Activated naive CD8-positive, alpha-beta T cell treated with anti-CD3 and anti-CD28 coated beads, Interleukin-2, amount 10 ng/mL, durations not matched to agents 7 days and 5 days (primary cell): ENCODE measurements around the gene GBA3. TPM values are rescaled to one million over a fixed set of nuclear protein-coding genes. Genes with fewer than 3 reads are reported as not detected.

Source experiments
- ATAC-seq: fragments of 150-1000 bp; cut with Tn5 transposase; one replicate; pipeline ENCODE4 v1.10.0; 2021; ENCODE audit warnings: low read depth, moderate library complexity
- POLR2A ChIA-PET: fragments of 350-600 bp; sonication (Branson Sonifier 250); formaldehyde crosslinking; loops from one replicate; lab custom pipeline; 2021; ENCODE audit warnings: antibody characterized with exemption; lab: Charles Lee
- DNase-seq: peaks from one replicate; pipeline ENCODE4 v3.0.0; 2021
- H3K27ac Mint-ChIP-seq: one replicate; pipeline ENCODE4 v1.8.0; 2022; ENCODE audit warnings: mild to moderate bottlenecking, mixed read lengths
- H3K27me3 Mint-ChIP-seq: one replicate; pipeline ENCODE4 v1.8.0; 2022; ENCODE audit warnings: mild to moderate bottlenecking, moderate library complexity, mixed read lengths
- H3K36me3 Mint-ChIP-seq: one replicate; pipeline ENCODE4 v1.8.0; 2021; ENCODE audit warnings: mild to moderate bottlenecking, mixed read lengths
- H3K4me1 Mint-ChIP-seq: one replicate; pipeline ENCODE4 v1.8.0; 2021; ENCODE audit warnings: mixed read lengths
- H3K4me3 Mint-ChIP-seq: one replicate; pipeline ENCODE4 v1.8.0; 2022; ENCODE audit warnings: mild to moderate bottlenecking, moderate library complexity, mixed read lengths
- H3K9me3 Mint-ChIP-seq: one replicate; pipeline ENCODE4 v1.8.0; 2021; ENCODE audit warnings: mixed read lengths
- total RNA-seq, 2 experiments: library from RNA; stranded (reverse); gene quantifications; one replicate each; pipeline ENCODE4 v1.2.3, GENCODE V29; 2021

GBA3 gene
- total RNA-seq, 2 experiments from 2014 or later = not detected

DNA sequence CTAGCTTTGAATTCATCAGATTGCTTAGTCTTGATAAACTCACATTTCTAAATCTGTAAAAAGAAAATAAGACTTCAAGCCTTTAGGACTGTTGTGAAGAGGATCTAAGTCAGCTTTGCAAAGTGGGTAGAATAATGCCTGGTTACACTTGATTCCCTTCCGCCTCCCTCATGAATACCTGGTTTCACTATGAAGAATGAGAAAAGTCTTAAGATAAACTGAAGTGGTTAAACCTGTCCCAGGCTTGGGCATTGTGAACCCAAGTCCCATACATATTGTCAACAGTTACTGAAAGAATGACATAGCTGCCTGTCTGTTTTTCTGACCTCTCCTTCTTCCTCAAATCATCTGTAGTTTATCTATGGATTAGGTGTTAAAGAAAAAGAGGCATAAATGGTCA, 16.7 kb upstream of the GBA3 start:
- ATAC-seq = no peak
- Mint-ChIP-seq H3K27ac (no peak overlapping the region), H3K27me3 (no peaks in the 10 kb centered on the region), H3K4me3 (no peak overlapping the region), H3K9me3 (peaks cover 3% of the 10 kb centered on the region), H3K4me1 (peaks cover 24% of the 10 kb centered on the region), H3K36me3 (peaks cover 1% of the 10 kb centered on the region)
- no peak for DNase-seq
- POLR2A ChIA-PET = no interaction called here

DNA sequence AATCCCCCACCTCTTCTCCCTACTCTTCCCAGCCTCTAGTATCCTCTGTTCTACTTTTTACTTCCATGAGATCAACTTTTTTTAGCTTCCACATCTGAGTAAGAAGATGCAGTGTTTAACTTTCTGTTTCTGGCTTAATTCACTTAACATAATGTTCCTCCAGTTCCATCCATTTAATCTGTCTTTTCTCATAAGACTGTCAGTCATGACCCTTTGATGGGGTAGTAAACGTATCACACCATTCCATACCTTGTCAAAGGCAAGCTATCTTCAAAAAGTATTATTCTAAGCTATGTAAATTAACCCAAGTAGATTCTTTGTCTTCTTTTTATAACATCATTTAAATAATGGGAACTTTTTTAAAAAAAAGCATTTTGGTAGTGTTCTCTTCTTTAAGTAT, 15.0 kb upstream of the GBA3 start:
- H3K27ac Mint-ChIP-seq = no peak overlapping the region
- DNase-seq = no peak
- H3K4me1 Mint-ChIP-seq = peaks cover 18% of the 10 kb centered on the region
- no peak overlapping the region for H3K4me3 Mint-ChIP-seq
- POLR2A ChIA-PET = no interaction called here
- H3K9me3 Mint-ChIP-seq = peaks cover 3% of the 10 kb centered on the region
- H3K27me3 Mint-ChIP-seq = no peaks in the 10 kb centered on the region
- no peak for ATAC-seq
- H3K36me3 Mint-ChIP-seq = peaks cover 1% of the 10 kb centered on the region

DNA sequence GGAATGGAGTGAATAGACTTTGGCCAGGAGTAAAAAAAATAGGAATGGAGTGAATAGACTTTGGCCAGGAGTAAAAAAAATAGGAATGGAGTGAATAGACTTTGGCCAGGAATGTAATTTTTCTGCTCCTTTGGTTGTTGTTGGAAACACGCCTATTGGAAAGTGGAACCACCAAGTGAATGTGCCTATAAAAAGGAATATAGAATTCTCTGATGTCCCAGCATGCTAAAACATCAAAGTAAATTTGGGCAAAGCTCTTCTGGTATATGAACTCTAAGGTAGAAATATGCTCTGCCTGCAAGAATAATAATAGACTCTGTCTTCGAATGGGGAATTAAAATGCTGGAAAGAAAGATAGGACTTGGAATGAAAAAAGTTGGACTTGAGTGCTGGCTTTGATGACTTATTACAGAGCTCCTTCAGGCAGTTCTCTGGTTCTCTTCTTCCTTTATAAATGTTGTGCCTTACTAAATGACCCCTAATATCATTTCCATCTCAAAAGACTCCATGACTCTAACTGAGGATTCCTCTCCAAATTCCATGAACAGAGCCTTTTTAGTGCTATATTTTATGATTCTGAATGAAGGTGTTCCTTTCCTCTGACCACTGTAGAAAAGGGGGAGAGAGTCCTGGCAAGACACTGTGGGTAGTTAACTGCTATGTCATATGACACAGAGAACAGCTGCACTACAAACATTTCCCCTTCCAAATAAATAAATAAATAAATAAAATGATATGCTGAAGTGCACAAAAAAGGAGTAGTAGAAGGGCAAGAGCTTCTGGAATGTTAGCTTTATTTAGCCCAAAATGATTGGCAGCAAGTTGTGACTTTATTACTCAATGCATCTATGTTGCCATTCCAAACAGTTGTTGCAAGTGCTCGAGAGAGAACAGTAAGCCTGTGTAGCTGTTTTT, 13.5 kb upstream of the GBA3 start:
- Mint-ChIP-seq H3K27me3 (no peaks in the 10 kb centered on the region), H3K36me3 (no peaks in the 10 kb centered on the region), H3K27ac (no peak overlapping the region), H3K4me3 (no peak overlapping the region), H3K4me1 (peaks cover 13% of the 10 kb centered on the region), H3K9me3 (peaks cover 3% of the 10 kb centered on the region)
- POLR2A ChIA-PET = no interaction called here
- no peak for ATAC-seq
- DNase-seq = no peak

DNA sequence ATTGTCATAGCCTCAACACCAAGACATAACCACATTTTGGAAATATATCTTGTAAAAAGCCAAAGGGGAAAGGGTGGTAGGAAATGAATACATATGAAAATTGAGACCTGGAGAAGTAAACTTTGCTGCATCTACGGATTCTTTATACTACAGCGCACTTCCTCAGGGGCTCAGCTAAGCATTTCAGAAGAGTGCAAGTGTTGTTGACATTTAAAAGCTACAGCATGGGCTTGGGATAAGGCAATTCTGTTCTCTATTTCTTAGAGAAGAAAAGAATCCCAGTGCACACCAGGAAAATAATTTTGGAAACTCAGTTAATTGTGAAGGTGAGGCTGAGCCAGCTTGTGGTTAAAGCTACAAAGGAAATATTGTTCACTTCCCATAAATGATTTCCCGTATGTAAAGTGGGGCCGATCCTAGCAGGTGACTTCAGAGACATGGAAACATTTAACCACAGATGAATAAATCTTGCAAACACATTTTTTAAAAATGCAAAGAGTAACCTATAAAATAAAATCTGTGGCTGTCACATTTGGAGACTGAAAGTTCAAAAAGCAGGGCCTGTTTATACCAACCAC, 12.6 kb upstream of the GBA3 start:
- POLR2A ChIA-PET = no interaction called here
- no peak overlapping the region for H3K4me3 Mint-ChIP-seq
- H3K9me3 Mint-ChIP-seq = peaks cover 3% of the 10 kb centered on the region
- H3K27ac Mint-ChIP-seq = no peak overlapping the region
- peaks cover 13% of the 10 kb centered on the region for H3K4me1 Mint-ChIP-seq
- ATAC-seq = no peak
- H3K27me3 Mint-ChIP-seq = no peaks in the 10 kb centered on the region
- no peak for DNase-seq
- no peaks in the 10 kb centered on the region for H3K36me3 Mint-ChIP-seq

DNA sequence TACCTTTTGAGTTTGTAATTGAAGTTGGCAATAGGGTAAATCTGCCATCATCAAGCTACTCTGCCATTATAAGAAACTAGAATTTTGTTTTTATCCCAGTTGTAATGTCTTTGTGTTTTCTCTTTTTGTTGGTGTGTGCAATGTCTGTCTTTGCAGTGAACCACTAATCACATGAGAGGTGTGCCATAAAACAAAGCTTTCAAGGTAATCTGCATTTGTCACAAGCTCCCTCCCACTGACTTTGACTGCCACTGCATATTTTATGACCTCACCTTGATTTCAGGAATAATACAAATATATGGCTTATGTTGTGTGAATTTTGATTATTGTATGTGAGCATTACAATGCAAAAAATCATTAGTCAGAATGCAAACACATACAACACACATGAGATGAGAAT, 9.0 kb upstream of the GBA3 start:
- Mint-ChIP-seq H3K4me3 (no peak overlapping the region), H3K36me3 (no peaks in the 10 kb centered on the region), H3K9me3 (no peaks in the 10 kb centered on the region), H3K4me1 (no peaks in the 10 kb centered on the region), H3K27me3 (no peaks in the 10 kb centered on the region), H3K27ac (no peak overlapping the region)
- DNase-seq (no peak), ATAC-seq (no peak)
- POLR2A ChIA-PET = no interaction called here

DNA sequence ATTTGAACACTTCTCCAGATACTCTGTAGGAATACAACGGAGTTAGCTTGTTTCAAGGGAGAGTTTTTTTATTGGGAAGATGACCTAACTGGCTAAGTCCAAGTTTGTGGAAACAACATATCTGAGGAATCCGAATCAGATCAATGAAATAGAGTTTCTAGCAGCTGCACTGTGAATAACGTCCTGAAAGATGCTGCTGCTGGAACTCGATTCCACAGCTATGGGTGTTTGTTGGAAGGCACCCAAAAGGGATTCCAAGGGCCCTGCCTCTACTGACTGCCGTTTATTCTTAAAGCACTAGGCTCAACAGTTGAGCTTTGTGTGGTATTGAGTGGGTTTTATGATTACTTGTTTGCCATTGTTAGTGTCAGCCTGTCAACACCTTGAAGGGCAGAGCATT, 6.6 kb upstream of the GBA3 start:
- Mint-ChIP-seq H3K4me1 (peaks cover 5% of the 10 kb centered on the region), H3K27ac (no peak overlapping the region), H3K4me3 (no peak overlapping the region), H3K27me3 (no peaks in the 10 kb centered on the region), H3K9me3 (no peaks in the 10 kb centered on the region), H3K36me3 (no peaks in the 10 kb centered on the region)
- DNase-seq = no peak
- ATAC-seq = no peak
- POLR2A ChIA-PET = no interaction called here

DNA sequence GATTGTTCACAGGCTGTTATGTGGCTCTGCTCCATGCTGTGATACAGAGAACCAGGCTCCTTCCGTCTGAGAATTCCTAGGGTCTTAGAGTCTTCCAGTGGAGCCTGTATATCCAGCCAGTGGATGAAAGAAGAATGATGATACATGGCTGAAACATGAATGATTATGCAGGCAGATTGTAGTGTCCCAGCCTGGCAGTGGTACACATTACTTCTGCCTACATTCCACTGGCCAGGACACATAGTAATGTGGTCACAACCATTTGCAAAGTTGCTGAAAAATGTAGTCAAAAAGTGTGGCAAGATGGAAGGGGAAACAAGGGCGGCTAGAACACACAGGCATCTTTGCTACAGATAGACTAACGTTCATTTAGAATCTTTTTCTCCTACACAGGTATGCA, 4.5 kb upstream of the GBA3 start:
- no peak for ATAC-seq
- Mint-ChIP-seq H3K27ac (no peak overlapping the region), H3K4me3 (no peak overlapping the region), H3K27me3 (peaks cover 2% of the 10 kb centered on the region), H3K36me3 (no peaks in the 10 kb centered on the region), H3K4me1 (peaks cover 5% of the 10 kb centered on the region), H3K9me3 (no peaks in the 10 kb centered on the region)
- DNase-seq = no peak
- POLR2A ChIA-PET = no interaction called here

DNA sequence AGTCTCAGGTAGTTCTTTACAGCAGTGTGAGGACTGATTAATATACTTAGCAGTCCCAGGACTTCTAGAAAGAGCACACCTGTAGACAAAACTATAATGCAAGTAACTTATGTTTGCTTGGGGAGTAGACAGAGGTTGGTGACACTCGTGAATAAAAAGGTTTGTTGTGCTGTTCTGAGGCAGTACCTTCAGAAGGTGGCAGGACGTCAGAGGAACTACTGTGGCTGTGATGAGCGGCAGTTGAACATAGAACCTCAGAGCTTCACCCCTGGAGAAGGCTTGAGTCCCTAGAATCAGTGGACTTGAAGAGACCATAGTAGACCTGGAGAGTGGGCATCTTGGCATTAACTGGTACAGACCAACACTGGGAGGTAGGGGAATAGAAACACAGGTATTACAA, 3.3 kb upstream of the GBA3 start:
- Mint-ChIP-seq H3K4me1 (peaks cover 5% of the 10 kb centered on the region), H3K4me3 (no peak overlapping the region), H3K9me3 (no peaks in the 10 kb centered on the region), H3K27ac (no peak overlapping the region), H3K36me3 (no peaks in the 10 kb centered on the region), H3K27me3 (peaks cover 5% of the 10 kb centered on the region)
- POLR2A ChIA-PET = no interaction called here
- no peak for DNase-seq
- no peak for ATAC-seq

DNA sequence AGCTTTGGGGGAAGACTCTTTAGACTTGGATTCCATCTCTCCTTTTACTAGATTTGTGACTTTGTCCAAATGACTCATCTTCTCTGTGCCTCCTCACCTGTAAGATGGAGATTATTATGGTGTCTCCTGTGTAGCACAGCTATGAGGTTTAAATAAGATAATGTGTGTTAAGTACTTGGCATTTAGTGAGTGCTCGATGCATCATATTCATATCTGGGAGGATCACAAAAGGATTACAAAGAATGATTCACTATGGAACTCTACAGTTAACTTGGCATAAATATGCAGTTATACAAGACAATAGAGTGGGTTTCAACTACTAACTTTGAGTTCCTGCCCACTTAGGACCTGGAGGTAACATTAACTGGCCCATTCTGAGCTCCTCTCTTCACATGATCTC, 2.3 kb downstream of the GBA3 start:
- DNase-seq (no peak), ATAC-seq (no peak)
- POLR2A ChIA-PET = no interaction called here
- H3K27me3 Mint-ChIP-seq = peaks cover 5% of the 10 kb centered on the region
- no peak overlapping the region for H3K4me3 Mint-ChIP-seq
- no peak overlapping the region for H3K27ac Mint-ChIP-seq
- H3K4me1 Mint-ChIP-seq = no peaks in the 10 kb centered on the region
- no peaks in the 10 kb centered on the region for H3K36me3 Mint-ChIP-seq
- peaks cover 1% of the 10 kb centered on the region for H3K9me3 Mint-ChIP-seq

DNA sequence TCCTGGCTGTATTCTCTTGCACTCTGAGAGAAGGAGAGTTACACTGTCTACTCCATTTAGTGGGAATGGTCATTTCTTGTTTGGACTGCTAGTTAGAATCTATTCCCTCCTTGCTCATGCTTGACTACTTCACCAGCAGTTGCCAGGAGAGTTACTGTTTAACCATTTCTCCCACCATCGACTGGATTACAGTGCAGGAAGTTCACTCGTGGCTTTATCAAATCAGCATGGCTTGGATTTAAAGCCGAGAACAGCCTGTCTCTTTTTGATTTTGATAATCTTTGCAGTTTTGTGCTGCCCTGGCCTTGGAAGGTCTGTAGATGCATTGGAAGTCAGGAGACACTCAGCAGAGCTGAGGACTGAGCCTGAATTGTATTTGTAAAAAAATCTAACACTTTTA, 3.2 kb downstream of the GBA3 start:
- peaks cover 5% of the 10 kb centered on the region for H3K27me3 Mint-ChIP-seq
- no peaks in the 10 kb centered on the region for H3K36me3 Mint-ChIP-seq
- DNase-seq = no peak
- H3K4me3 Mint-ChIP-seq = no peak overlapping the region
- no peaks in the 10 kb centered on the region for H3K4me1 Mint-ChIP-seq
- no peak overlapping the region for H3K27ac Mint-ChIP-seq
- no peak for ATAC-seq
- POLR2A ChIA-PET = no interaction called here
- H3K9me3 Mint-ChIP-seq = peaks cover 1% of the 10 kb centered on the region

DNA sequence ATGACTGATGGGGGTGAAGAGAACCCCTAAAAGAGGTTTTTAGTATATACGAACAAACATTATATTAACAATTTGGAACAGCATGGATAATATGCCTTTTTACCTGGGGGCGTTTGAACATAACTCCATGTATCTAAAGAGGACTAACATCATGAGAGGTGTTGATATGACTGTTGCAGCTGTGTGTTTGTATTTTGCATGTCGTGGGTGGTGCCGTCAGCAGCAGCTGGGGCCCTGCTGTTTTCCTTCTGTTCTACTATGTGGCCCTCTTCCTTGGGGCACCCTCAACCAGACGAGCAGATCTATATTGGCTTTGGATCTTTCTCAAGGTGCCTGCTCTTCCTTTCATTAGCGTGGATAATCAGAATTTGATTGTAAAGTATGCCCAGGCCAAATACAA, 11.2 kb downstream of the GBA3 start:
- POLR2A ChIA-PET = no interaction called here
- no peaks in the 10 kb centered on the region for H3K4me1 Mint-ChIP-seq
- no peak overlapping the region for H3K27ac Mint-ChIP-seq

DNA sequence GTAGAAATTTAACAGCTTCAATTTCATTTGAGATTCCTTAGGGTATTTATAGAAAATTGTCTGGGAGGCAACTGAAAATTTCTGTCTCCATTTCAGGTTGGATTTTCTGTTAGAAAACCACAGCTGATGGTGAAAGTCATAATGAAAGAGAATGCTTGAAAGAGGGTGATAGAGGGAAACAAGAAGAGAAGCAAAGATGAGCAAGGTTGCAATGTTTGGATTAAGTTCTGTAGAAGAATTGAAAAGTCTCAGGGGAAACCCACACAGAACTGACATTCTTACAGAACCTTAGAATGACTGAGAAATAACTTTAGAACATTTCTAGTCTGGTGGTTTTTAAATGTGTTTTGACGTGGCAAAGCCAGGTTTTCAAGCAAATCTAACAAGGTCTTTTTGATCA, 14.7 kb downstream of the GBA3 start:
- Mint-ChIP-seq H3K27ac (no peak overlapping the region), H3K9me3 (no peaks in the 10 kb centered on the region), H3K4me1 (no peaks in the 10 kb centered on the region), H3K4me3 (no peak overlapping the region), H3K36me3 (no peaks in the 10 kb centered on the region), H3K27me3 (no peaks in the 10 kb centered on the region)
- no peak for ATAC-seq
- POLR2A ChIA-PET = no interaction called here
- DNase-seq = no peak

More for the DNA sequence above, 11.2 kb downstream of the GBA3 start:
- Mint-ChIP-seq H3K4me3 (no peak overlapping the region), H3K36me3 (no peaks in the 10 kb centered on the region), H3K9me3 (peaks cover 1% of the 10 kb centered on the region), H3K27me3 (no peaks in the 10 kb centered on the region)
- ATAC-seq (no peak), DNase-seq (no peak)

DNA sequence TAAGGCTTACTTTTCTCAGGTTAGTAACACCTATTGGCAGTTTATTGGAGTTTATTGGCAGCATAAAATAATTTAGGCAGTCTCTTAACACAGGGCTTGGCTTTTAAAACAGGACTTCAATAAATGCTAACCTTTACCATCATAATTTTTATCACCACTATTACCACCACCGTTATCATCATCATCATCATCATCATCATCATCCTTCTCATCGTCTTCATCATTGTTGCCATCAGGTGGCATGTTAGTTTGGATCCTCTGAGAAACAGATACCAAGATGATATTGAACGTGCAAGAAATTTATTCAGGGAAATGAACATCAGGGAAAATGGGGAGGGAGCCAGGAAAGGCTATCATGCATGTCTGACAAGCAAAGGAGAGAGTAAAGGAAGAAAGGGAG, 16.2 kb downstream of the GBA3 start:
- POLR2A ChIA-PET = no interaction called here
- no peaks in the 10 kb centered on the region for H3K4me1 Mint-ChIP-seq
- DNase-seq (no peak), ATAC-seq (no peak)
- no peaks in the 10 kb centered on the region for H3K9me3 Mint-ChIP-seq
- H3K27ac Mint-ChIP-seq = no peak overlapping the region
- H3K36me3 Mint-ChIP-seq = no peaks in the 10 kb centered on the region
- H3K4me3 Mint-ChIP-seq = no peak overlapping the region
- no peaks in the 10 kb centered on the region for H3K27me3 Mint-ChIP-seq

DNA sequence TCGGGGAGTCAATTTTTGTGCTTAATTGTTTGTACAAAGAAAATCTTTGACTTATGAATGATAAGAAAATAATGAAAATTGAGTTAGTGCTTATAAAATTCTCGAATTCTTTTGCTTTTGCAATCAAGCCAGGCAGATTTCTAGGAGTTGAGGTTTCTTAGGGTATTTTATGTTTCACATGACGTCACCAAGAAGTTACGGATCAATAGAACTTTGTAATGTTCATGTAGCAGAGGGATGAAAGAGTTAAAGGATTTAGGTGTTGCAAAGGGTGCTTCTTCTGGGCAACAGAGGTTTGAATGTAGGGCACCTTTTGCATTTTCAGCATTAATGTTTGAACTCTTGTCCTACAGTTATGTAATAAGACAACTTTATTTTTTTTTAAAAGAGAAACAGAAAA, 19.4 kb downstream of the GBA3 start:
- ATAC-seq (no peak), DNase-seq (no peak)
- no peaks in the 10 kb centered on the region for H3K36me3 Mint-ChIP-seq
- H3K9me3 Mint-ChIP-seq = no peaks in the 10 kb centered on the region
- H3K27ac Mint-ChIP-seq = no peak overlapping the region
- no peaks in the 10 kb centered on the region for H3K27me3 Mint-ChIP-seq
- H3K4me3 Mint-ChIP-seq = no peak overlapping the region
- POLR2A ChIA-PET = no interaction called here
- no peaks in the 10 kb centered on the region for H3K4me1 Mint-ChIP-seq
